Neural cell (in vitro differentiated cells): ENCODE results near the gene CTAGE1. TPM values are rescaled to one million over a fixed set of nuclear protein-coding genes. Genes with fewer than 3 reads are reported as not detected.
"Not testable (repeated sequence)": the region's sequence is repeated elsewhere in the genome, so short reads cannot be mapped to it uniquely, and the experiment has no call there.

Source experiments
- H2AFZ ChIP-seq: fragments of 200-600, 300-800 bp; sonication (generic), shearing (Covaris generic); 2 replicates; pipeline ENCODE4 v1.6.0; 2014; ENCODE audit warnings: low read depth, mild to moderate bottlenecking, antibody characterized with exemption, low read length, moderate library complexity
- H3F3A ChIP-seq: fragments of 200-600 bp; shearing (Covaris generic); 2 replicates; pipeline ENCODE4 v1.6.1; 2016; ENCODE audit warnings: mild to moderate bottlenecking, moderate library complexity, mixed read lengths, antibody characterized with exemption, low read length; ENCODE audit not compliant: insufficient read depth, poor library complexity, severe bottlenecking
- H3K27ac ChIP-seq: fragments of 200-600, 300-800 bp; sonication (generic), shearing (Covaris generic); 2 replicates; pipeline ENCODE4 v1.5.1; 2014; ENCODE audit warnings: mild to moderate bottlenecking, low read length, moderate library complexity
- H3K27me3 ChIP-seq: fragments of 300-800, 200-600 bp; sonication (generic), shearing (Covaris generic); 2 replicates; pipeline ENCODE4 v1.6.0; 2014; ENCODE audit warnings: mild to moderate bottlenecking, low read depth, low read length, moderate library complexity; ENCODE audit not compliant: insufficient read depth
- H3K36me3 ChIP-seq: fragments of 300-800, 200-600 bp; sonication (generic), shearing (Covaris generic); 2 replicates; pipeline ENCODE4 v1.5.1; 2014; ENCODE audit warnings: mild to moderate bottlenecking, antibody characterized with exemption, low read length, moderate library complexity; ENCODE audit not compliant: insufficient read depth
- H3K4me2 ChIP-seq: fragments of 300-800, 200-600 bp; sonication (generic), shearing (Covaris generic); 2 replicates; pipeline ENCODE4 v1.6.0; 2014; ENCODE audit warnings: mild to moderate bottlenecking, low read length
- H3K4me3 ChIP-seq: fragments of 300-800, 200-600 bp; sonication (generic), shearing (Covaris generic); 2 replicates; pipeline ENCODE4 v1.5.1; 2014; ENCODE audit warnings: mild to moderate bottlenecking, low read length, moderate library complexity
- H3K79me2 ChIP-seq: fragments of 200-600 bp; shearing (Covaris generic); replicated peaks from 2 replicates; pipeline ENCODE4 v1.6.0; 2014; ENCODE audit warnings: mild to moderate bottlenecking, low read length, moderate library complexity; ENCODE audit not compliant: insufficient read depth
- H3K9ac ChIP-seq: fragments of 300-800, 200-600 bp; sonication (generic), shearing (Covaris generic); 2 replicates; pipeline ENCODE4 v1.6.1; 2016; ENCODE audit warnings: mild to moderate bottlenecking, low read length, mixed read lengths
- H3K9me2 ChIP-seq: fragments of 200-600 bp; shearing (Covaris generic); 2 replicates; pipeline ENCODE4 v1.6.1; 2016; ENCODE audit warnings: mild to moderate bottlenecking, low read length, mixed read lengths; ENCODE audit not compliant: insufficient read depth
- H3K9me3 ChIP-seq: fragments of 200-600, 300-800 bp; sonication (generic), shearing (Covaris generic); 2 replicates; pipeline ENCODE4 v1.6.1; 2016; ENCODE audit warnings: mild to moderate bottlenecking, mixed run types, low read length, moderate library complexity, mixed read lengths
- H4K20me1 ChIP-seq: fragments of 200-600 bp; shearing (Covaris generic); 2 replicates; pipeline ENCODE4 v1.6.1; 2016; ENCODE audit warnings: mild to moderate bottlenecking, mixed run types; ENCODE audit not compliant: insufficient read depth
- CTCF ChIP-seq: fragments of 450-650 bp; IDR thresholded peaks from 2 replicates; pipeline ENCODE4 v1.5.1; 2014; ENCODE audit warnings: antibody characterized with exemption, mild to moderate bottlenecking, moderate library complexity; ENCODE audit not compliant: poor library complexity, severe bottlenecking
- EP300 ChIP-seq: fragments of 450-650 bp; conservative IDR thresholded peaks from 2 replicates; pipeline ENCODE4 v1.6.1; 2014; ENCODE audit warnings: antibody characterized with exemption, mild to moderate bottlenecking, moderate library complexity; ENCODE audit not compliant: poor library complexity, severe bottlenecking
- EZH2 ChIP-seq: fragments of 200-600, 300-800 bp; shearing (Covaris generic), sonication (generic); IDR thresholded peaks from 2 replicates; pipeline ENCODE4 v1.6.1; 2014; ENCODE audit warnings: antibody characterized with exemption, low read length, borderline replicate concordance, mild to moderate bottlenecking; ENCODE audit not compliant: insufficient read depth, poor library complexity, severe bottlenecking
- MXI1 ChIP-seq: fragments of 450-650 bp; conservative IDR thresholded peaks from 2 replicates; pipeline ENCODE4 v1.6.1; 2014; ENCODE audit warnings: antibody characterized with exemption, mild to moderate bottlenecking; ENCODE audit not compliant: poor library complexity, severe bottlenecking
- POLR2AphosphoS5 ChIP-seq: IDR thresholded peaks from 2 replicates; pipeline ENCODE4 v1.6.1; 2012
- RAD21 ChIP-seq: fragments of 450-650 bp; conservative IDR thresholded peaks from 2 replicates; pipeline ENCODE4 v1.6.1; 2014; ENCODE audit warnings: antibody characterized with exemption, mild to moderate bottlenecking, moderate library complexity
- REST ChIP-seq: IDR thresholded peaks from 2 replicates; pipeline ENCODE4 v1.6.1; 2012; ENCODE audit warnings: borderline replicate concordance
- SMC3 ChIP-seq: fragments of 450-650 bp; conservative IDR thresholded peaks from 2 replicates; pipeline ENCODE4 v1.6.1; 2014; ENCODE audit warnings: antibody characterized with exemption, mild to moderate bottlenecking, moderate library complexity; ENCODE audit not compliant: poor library complexity
- TAF1 ChIP-seq: IDR thresholded peaks from 2 replicates; pipeline ENCODE4 v1.6.1; 2012; ENCODE audit warnings: low read depth
- polyA plus RNA-seq: library from polyadenylated mRNA; depleted of rRNA; stranded (reverse); fragments of >200 nt; gene quantifications from 2 replicates; pipeline ENCODE4 v1.2.3, GENCODE V29; 2014

The CTAGE1 gene
- polyA plus RNA-seq, 1 donor from 2014 or later = not detected

GRCh38 chr18:22394428-22394827, 23.3 kb downstream of the CTAGE1 start:
- Histone ChIP-seq H3K9me2 (no peaks in the 10 kb centered on the region), H3F3A (no peaks in the 10 kb centered on the region)

GRCh38 chr18:22393164-22393563, 24.6 kb downstream of the CTAGE1 start:
- not testable (repeated sequence) for H3K27me3 ChIP-seq, H3F3A ChIP-seq, H3K79me2 ChIP-seq, H3K4me3 ChIP-seq, H3K9ac ChIP-seq, H3K27ac ChIP-seq, H3K4me2 ChIP-seq, H2AFZ ChIP-seq, H4K20me1 ChIP-seq, H3K9me3 ChIP-seq, H3K36me3 ChIP-seq, H3K9me2 ChIP-seq

More at GRCh38 chr18:22394428-22394827, 23.3 kb downstream of the CTAGE1 start:
- Histone ChIP-seq H3K4me2 (no peak overlapping the region), H3K27ac (no peak overlapping the region), H4K20me1 (no peaks in the 10 kb centered on the region), H3K27me3 (no peaks in the 10 kb centered on the region), H3K4me3 (no peak overlapping the region), H3K9ac (no peak overlapping the region), H3K9me3 (no peaks in the 10 kb centered on the region), H3K36me3 (no peaks in the 10 kb centered on the region), H3K79me2 (no peaks in the 10 kb centered on the region), H2AFZ (no peak overlapping the region)
- TF ChIP-seq MXI1 = no peak
- TF ChIP-seq SMC3 = no peak
- no peak for TF ChIP-seq POLR2AphosphoS5
- no peak for TF ChIP-seq EP300
- no peak for TF ChIP-seq TAF1
- TF ChIP-seq CTCF = no peak
- TF ChIP-seq REST = no peak
- no peak for TF ChIP-seq EZH2
- TF ChIP-seq RAD21 = no peak
